ENCODE results near the gene TOMM20. TPM values are rescaled to one million over a fixed set of nuclear protein-coding genes. Genes with fewer than 3 reads are reported as not detected.
A peak's percentile ranks its signal among the peaks of the same experiment; 100 is the strongest.
"Not testable (repeated sequence)": the region's sequence is repeated elsewhere in the genome, so short reads cannot be mapped to it uniquely, and the experiment has no call there.

TOMM20 gene
- total RNA-seq, 1 experiment from 2014 or later, result 151 TPM

GRCh38 chr1:235161685-235162327, 33.2 kb upstream of the TOMM20 start:
- TSS peak; percentile 88 for BruUV-seq (replicated peaks)
- no peaks in the 10 kb centered on the region for H3K27me3 Mint-ChIP-seq (ENCODE audit: unreplicated experiment)
- intact Hi-C loops (cut with micrococcal nuclease; ENCODE audit: unreplicated experiment), result loop anchor here (5.0 kb wide), 1 partner anchor 255 kb away; no protein-coding TSS in a partner anchor
- CTCF ChIA-PET, result interaction anchor here (1.4 kb wide), 2 partner anchors 32 to 254 kb away, joined by 3 to 4 read pairs; no protein-coding TSS in a partner anchor
- no peak for DNase-seq
- H3K27ac Mint-ChIP-seq (ENCODE audit: unreplicated experiment), result peak overlapping the region; percentile 83
- H3K9me3 Mint-ChIP-seq (ENCODE audit: low read depth, unreplicated experiment), result no peaks in the 10 kb centered on the region
- no peaks in the 10 kb centered on the region for H3K4me1 Mint-ChIP-seq (ENCODE audit: low read depth, unreplicated experiment)
- peaks cover 44% of the 10 kb centered on the region for H3K36me3 Mint-ChIP-seq (ENCODE audit: insufficient read depth, unreplicated experiment)
- H3K4me3 Mint-ChIP-seq (ENCODE audit: low read depth, unreplicated experiment), result peak overlapping the region; percentile 84
- no peak for TF ChIP-seq CTCF (IDR thresholded peaks at IDR 0.05; ENCODE audit: unreplicated experiment)

- Mint-ChIP-seq H3K4me1 (ENCODE audit: low read depth, unreplicated experiment) (no peaks in the 10 kb centered on the region), H3K4me3 (ENCODE audit: low read depth, unreplicated experiment) (peak within 1 kb of the TSS; percentile 84), H3K36me3 (ENCODE audit: insufficient read depth, unreplicated experiment) (peaks cover 44% of the 10 kb centered on the region), H3K9me3 (ENCODE audit: low read depth, unreplicated experiment) (no peaks in the 10 kb centered on the region), H3K27ac (ENCODE audit: unreplicated experiment) (peak within 1 kb of the TSS; percentile 83), H3K27me3 (ENCODE audit: unreplicated experiment) (no peaks in the 10 kb centered on the region)
- no peak for TF ChIP-seq CTCF (IDR thresholded peaks at IDR 0.05; ENCODE audit: unreplicated experiment)
- no TSS peak for BruUV-seq (replicated peaks)
- CTCF ChIA-PET, result interaction anchor here (0.6 to 1.4 kb wide), 5 partner anchors 31 to 666 kb away, joined by 3 to 4 read pairs (median 3); no protein-coding TSS in a partner anchor
- intact Hi-C loops (cut with micrococcal nuclease; ENCODE audit: unreplicated experiment), result loop anchor here (5.0 kb wide), 1 partner anchor 256 kb away; no protein-coding TSS in a partner anchor
- DNase-seq, result peak; percentile 96
Measured at GRCh38 chr1:235160957-235161684, 32.5 kb upstream of the TOMM20 start, which contains the start of gene RBM34. Gene RBM34 (minus strand): TSS chr1:235161250. CDS start chr1:235161226, 24 bp downstream.

- Mint-ChIP-seq H3K27me3 (ENCODE audit: unreplicated experiment) (no peaks in the 10 kb centered on the region), H3K9me3 (ENCODE audit: low read depth, unreplicated experiment) (no peaks in the 10 kb centered on the region), H3K36me3 (ENCODE audit: insufficient read depth, unreplicated experiment) (peaks cover 44% of the 10 kb centered on the region), H3K4me3 (ENCODE audit: low read depth, unreplicated experiment) (peak overlapping the region; percentile 84), H3K4me1 (ENCODE audit: low read depth, unreplicated experiment) (no peaks in the 10 kb centered on the region), H3K27ac (ENCODE audit: unreplicated experiment) (peak overlapping the region; percentile 83)
- no peak for TF ChIP-seq CTCF (IDR thresholded peaks at IDR 0.05; ENCODE audit: unreplicated experiment)
- CTCF ChIA-PET, result interaction anchor here (0.6 to 1.4 kb wide), 5 partner anchors 31 to 665 kb away, joined by 3 to 4 read pairs (median 3); no protein-coding TSS in a partner anchor
- DNase-seq, result no peak
- TSS peak; percentile 77 for BruUV-seq (replicated peaks)
- intact Hi-C loops (cut with micrococcal nuclease; ENCODE audit: unreplicated experiment), result loop anchor here (5.0 kb wide), 1 partner anchor 257 kb away; no protein-coding TSS in a partner anchor
Measured at GRCh38 chr1:235160383-235160956, 31.8 kb upstream of the TOMM20 start.

- H3K9me3 Mint-ChIP-seq (ENCODE audit: low read depth, unreplicated experiment); DNase-seq; H3K27ac Mint-ChIP-seq (ENCODE audit: unreplicated experiment); BruUV-seq (replicated peaks); H3K27me3 Mint-ChIP-seq (ENCODE audit: unreplicated experiment); CTCF ChIA-PET; H3K4me1 Mint-ChIP-seq (ENCODE audit: low read depth, unreplicated experiment): not testable (repeated sequence)
- intact Hi-C loops (cut with micrococcal nuclease; ENCODE audit: unreplicated experiment), result loop anchor here (5.0 kb wide), 1 partner anchor 257 kb away; no protein-coding TSS in a partner anchor
- peaks cover 41% of the 10 kb centered on the region for H3K36me3 Mint-ChIP-seq (ENCODE audit: insufficient read depth, unreplicated experiment)
- peak overlapping the region; percentile 84 for H3K4me3 Mint-ChIP-seq (ENCODE audit: low read depth, unreplicated experiment)
Measured at GRCh38 chr1:235159930-235160329, 31.3 kb upstream of the TOMM20 start.

GRCh38 chr1:235159284-235159683, 30.6 kb upstream of the TOMM20 start:
- H3K9me3 Mint-ChIP-seq (ENCODE audit: low read depth, unreplicated experiment); intact Hi-C loops (cut with micrococcal nuclease; ENCODE audit: unreplicated experiment); H3K4me3 Mint-ChIP-seq (ENCODE audit: low read depth, unreplicated experiment); H3K27ac Mint-ChIP-seq (ENCODE audit: unreplicated experiment); DNase-seq; H3K27me3 Mint-ChIP-seq (ENCODE audit: unreplicated experiment); H3K4me1 Mint-ChIP-seq (ENCODE audit: low read depth, unreplicated experiment); BruUV-seq (replicated peaks): not testable (repeated sequence)
- peaks cover 40% of the 10 kb centered on the region for H3K36me3 Mint-ChIP-seq (ENCODE audit: insufficient read depth, unreplicated experiment)
- CTCF ChIA-PET, result interaction anchor here (0.6 to 0.7 kb wide), 3 partner anchors 19 to 499 kb away, joined by 3 to 5 read pairs (median 3); no protein-coding TSS in a partner anchor

All from Calu3 (cell line).